ENCODE results near the gene KIRREL3.
A peak's percentile ranks its signal among the peaks of the same experiment; 100 is the strongest.

Gene KIRREL3

DNA sequence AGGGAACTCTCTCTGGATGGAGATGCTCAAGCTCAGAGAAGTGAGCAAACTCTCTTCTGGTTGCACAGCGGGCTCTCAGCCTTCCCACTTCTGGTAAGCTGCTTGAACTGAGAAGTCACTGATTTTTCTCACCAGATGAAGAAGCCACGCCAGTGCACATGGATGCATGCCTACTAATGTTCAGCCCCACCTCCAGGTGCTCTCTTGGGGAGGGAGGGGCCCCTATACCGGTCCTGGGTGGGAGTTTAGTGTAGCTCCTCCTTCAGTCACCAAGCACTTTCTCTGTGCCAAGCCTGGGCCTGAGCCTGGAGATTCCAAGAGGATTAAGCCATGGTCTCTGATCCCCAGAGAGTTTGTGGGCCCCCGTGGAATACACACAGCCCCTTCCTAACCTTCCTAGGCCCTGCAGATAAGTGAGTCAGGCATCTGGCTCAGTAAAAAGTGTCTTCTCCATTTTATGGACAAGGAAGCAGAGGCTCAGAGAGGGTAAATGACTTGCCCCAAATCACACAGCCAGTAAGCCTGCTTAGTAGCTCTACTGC is 502.9 kb downstream of the KIRREL3 start:
- Histone ChIP-seq H3K27me3 (ENCODE audit: low read depth) (peaks cover 17% of the 10 kb centered on the region), H3K36me3 (replicated peaks) (no peaks in the 10 kb centered on the region), H3K9me3 (no peaks in the 10 kb centered on the region), H3K4me1 (no peaks in the 10 kb centered on the region), H3K4me3 (no peak overlapping the region)
- in situ Hi-C loops (cut with MboI; ENCODE audit: low sequenced_read_pairs), result no loop called here
- no peak for DNase-seq (ENCODE audit: low spot score in 2 of 2)

DNA sequence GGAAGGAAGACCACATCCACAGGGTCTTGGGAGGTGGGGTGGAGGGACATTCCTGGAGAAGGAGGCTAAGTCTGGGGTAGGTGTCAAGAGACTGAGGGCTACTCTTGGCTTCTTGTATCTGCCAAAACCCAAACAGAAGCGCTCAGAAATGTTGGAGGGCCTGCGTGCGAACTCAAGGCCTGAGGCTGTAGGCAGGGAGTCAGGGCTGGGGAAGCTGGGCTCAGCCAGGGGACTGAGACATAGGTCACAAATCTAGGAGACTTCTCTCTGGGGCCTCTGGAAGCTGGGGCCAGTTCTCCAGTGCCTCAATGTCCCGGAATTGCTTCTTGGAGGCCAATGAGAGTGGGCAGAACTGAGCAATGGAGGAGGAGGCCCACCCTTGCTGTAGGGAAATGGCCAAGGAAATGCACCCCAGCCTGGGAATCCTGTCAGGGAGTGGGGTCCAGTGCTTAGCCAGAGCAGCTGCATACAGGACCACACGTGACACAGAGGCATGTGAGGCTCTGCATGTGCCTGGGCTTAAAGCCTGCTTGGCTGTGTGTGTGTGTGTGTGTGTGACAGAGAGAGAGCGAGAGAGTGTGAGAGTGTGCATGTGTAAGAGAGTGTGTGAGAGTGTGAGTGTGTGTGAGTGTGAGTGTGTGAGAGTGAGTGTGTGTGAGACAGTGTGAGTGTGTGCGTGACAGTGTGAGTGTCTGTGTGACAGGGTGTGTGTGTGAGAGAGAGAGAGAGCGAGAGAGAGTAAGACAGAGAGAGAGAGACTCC is 503.8 kb downstream of the KIRREL3 start:
- Histone ChIP-seq H3K9me3 (no peaks in the 10 kb centered on the region), H3K27me3 (ENCODE audit: low read depth) (peaks cover 17% of the 10 kb centered on the region), H3K36me3 (replicated peaks) (no peaks in the 10 kb centered on the region), H3K4me3 (no peak overlapping the region), H3K4me1 (no peaks in the 10 kb centered on the region)
- in situ Hi-C loops (cut with MboI; ENCODE audit: low sequenced_read_pairs), result no loop called here
- DNase-seq (ENCODE audit: low spot score in 2 of 2), result no peak

DNA sequence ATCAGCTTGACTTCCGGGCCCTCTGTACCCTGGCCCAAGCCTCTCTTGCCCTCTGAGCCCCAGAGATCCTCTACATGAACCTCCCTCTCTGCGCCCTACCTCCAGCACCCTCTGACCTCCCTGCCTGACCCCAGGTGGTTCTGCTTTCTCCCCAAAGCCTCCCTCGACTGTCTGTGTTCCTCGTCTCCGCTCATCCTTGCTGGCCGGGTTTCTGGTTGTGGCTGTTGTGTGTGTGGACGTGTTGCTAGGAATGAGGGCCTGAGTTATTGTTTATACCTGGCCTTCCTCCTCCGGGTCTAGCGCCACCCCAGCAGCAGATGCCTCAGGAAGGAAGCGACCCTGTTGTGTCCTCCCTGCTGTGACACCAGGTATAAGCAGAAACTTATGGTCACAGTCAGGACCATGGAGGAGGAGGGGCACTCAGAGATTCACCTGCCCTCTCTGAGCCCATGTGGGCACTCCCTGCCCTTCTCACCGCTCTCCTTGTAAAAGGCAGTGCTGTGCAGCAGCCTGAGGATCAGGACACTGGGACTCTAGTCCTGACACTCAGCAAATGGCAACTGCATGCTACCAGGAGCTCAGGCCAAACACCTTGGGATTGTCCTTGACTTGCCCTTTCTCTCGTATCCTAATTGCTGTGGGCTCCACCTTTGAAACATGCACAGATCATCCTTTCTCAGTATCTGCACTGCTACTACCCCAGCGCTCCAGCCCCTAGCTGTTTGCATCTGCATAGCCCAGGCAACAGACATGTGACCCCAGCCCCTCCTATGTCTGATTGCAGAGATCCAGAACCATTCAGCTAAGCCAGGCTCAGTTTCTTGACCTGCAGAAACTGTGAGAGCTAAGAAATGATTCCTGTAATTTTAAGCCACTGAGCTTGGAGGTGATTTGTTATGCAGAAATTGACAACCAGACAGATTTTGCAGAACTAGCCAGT is 505.0 kb downstream of the KIRREL3 start:
- Histone ChIP-seq H3K36me3 (replicated peaks) (no peaks in the 10 kb centered on the region), H3K4me1 (no peaks in the 10 kb centered on the region), H3K9me3 (no peaks in the 10 kb centered on the region), H3K27me3 (ENCODE audit: low read depth) (peaks cover 17% of the 10 kb centered on the region), H3K4me3 (no peak overlapping the region)
- no peak for DNase-seq (ENCODE audit: low spot score in 2 of 2)
- in situ Hi-C loops (cut with MboI; ENCODE audit: low sequenced_read_pairs), result no loop called here

DNA sequence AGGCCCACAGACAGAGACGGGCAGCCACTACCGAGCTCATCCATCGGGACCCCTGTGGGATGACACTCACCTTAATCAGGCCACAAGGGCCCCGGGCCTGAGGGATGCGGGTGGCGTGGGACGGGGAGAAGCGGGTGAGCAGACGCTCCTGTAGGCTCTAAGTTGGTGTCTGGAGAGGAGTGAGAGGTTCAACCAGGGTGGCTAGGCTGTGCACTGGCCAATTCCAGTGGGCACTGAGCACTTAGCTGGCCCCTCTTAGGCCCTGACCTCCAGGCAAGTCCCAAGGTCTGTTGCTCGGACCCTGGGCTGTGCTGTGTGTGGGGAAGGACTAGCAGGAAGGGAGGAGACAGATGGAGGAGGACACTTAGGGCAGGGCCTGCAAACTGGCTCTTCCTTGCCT is 505.7 kb downstream of the KIRREL3 start:
- in situ Hi-C loops (cut with MboI; ENCODE audit: low sequenced_read_pairs), result no loop called here
- no peaks in the 10 kb centered on the region for H3K36me3 ChIP-seq (replicated peaks)
- DNase-seq (ENCODE audit: low spot score in 2 of 2), result no peak
- H3K27me3 ChIP-seq (ENCODE audit: low read depth), result peaks cover 13% of the 10 kb centered on the region
- H3K4me3 ChIP-seq, result no peak overlapping the region
- no peaks in the 10 kb centered on the region for H3K9me3 ChIP-seq
- peaks cover 4% of the 10 kb centered on the region for H3K4me1 ChIP-seq

- DNase-seq (ENCODE audit: low spot score in 2 of 2), result no peak
- peaks cover 6% of the 10 kb centered on the region for H3K4me1 ChIP-seq
These were observed 508.1 kb downstream of the KIRREL3 start for GRCh38 chr11:126492331-126493082.

GRCh38 chr11:126491092-126491491 is 509.5 kb downstream of the KIRREL3 start:
- H3K9me3 ChIP-seq, result no peaks in the 10 kb centered on the region
- H3K4me1 ChIP-seq, result peaks cover 6% of the 10 kb centered on the region
- H3K36me3 ChIP-seq (replicated peaks), result no peaks in the 10 kb centered on the region
- DNase-seq (ENCODE audit: low spot score in 2 of 2), result no peak
- no peaks in the 10 kb centered on the region for H3K27me3 ChIP-seq (ENCODE audit: low read depth)
- in situ Hi-C loops (cut with MboI; ENCODE audit: low sequenced_read_pairs), result no loop called here
- H3K4me3 ChIP-seq, result no peak overlapping the region

More at GRCh38 chr11:126492331-126493082, 508.1 kb downstream of the KIRREL3 start:
- no peaks in the 10 kb centered on the region for H3K36me3 ChIP-seq (replicated peaks)
- in situ Hi-C loops (cut with MboI; ENCODE audit: low sequenced_read_pairs), result no loop called here
- no peaks in the 10 kb centered on the region for H3K27me3 ChIP-seq (ENCODE audit: low read depth)
- no peak overlapping the region for H3K4me3 ChIP-seq
- no peaks in the 10 kb centered on the region for H3K9me3 ChIP-seq

- peaks cover 6% of the 10 kb centered on the region for H3K4me1 ChIP-seq
- in situ Hi-C loops (cut with MboI; ENCODE audit: low sequenced_read_pairs), result no loop called here
- no peaks in the 10 kb centered on the region for H3K36me3 ChIP-seq (replicated peaks)
- no peak overlapping the region for H3K4me3 ChIP-seq
- no peaks in the 10 kb centered on the region for H3K27me3 ChIP-seq (ENCODE audit: low read depth)
- DNase-seq (ENCODE audit: low spot score in 2 of 2), result peak; percentile 24 to 36
- no peaks in the 10 kb centered on the region for H3K9me3 ChIP-seq
These were observed 510.5 kb downstream of the KIRREL3 start for GRCh38 chr11:126489836-126490660.

DNA sequence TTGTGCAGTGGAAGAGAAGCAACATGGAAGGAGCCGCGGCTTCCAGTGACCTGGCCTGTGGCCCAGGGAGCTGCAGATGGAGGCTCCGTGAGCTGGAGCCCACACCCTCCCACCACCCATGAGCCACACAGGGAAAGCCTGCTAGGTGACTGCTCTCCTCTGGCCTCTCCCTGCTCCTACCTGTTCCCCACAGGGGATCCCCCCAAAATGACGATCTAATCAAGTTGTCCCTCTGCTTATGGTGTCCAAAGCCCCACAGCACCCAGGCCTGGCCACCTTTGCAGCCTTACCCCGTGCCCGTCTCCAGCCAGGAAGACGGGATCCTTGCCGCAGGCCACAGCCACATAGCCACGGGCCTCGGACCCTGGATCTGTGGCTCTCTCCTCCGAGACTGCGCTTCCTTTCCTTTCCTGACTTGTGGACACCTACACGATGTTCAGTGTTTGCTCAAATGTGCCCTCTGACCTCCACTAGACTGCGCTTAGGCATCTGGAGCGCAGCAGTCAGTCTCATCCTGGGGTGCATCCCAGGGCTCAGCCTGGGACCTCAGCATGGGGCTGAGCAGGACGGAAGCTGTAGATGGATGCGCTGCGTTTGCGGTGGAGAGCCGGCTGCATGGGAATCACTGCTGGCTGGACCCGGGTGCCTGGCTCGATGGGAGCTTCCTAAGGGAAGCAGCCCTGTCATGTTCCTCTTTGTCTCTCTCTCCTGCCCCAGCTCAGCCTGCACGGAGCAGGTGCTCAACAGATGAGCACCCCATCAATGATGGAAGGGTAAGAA is 511.8 kb downstream of the KIRREL3 start:
- Histone ChIP-seq H3K36me3 (replicated peaks) (no peaks in the 10 kb centered on the region), H3K27me3 (ENCODE audit: low read depth) (no peaks in the 10 kb centered on the region), H3K4me1 (peaks cover 6% of the 10 kb centered on the region), H3K9me3 (no peaks in the 10 kb centered on the region), H3K4me3 (no peak overlapping the region)
- no peak for DNase-seq (ENCODE audit: low spot score in 2 of 2)
- in situ Hi-C loops (cut with MboI; ENCODE audit: low sequenced_read_pairs), result no loop called here

- peaks cover 6% of the 10 kb centered on the region for H3K4me1 ChIP-seq
- DNase-seq (ENCODE audit: low spot score in 2 of 2), result no peak
- H3K4me3 ChIP-seq, result no peak overlapping the region
- in situ Hi-C loops (cut with MboI; ENCODE audit: low sequenced_read_pairs), result no loop called here
- H3K27me3 ChIP-seq (ENCODE audit: low read depth), result no peaks in the 10 kb centered on the region
- H3K9me3 ChIP-seq, result no peaks in the 10 kb centered on the region
- H3K36me3 ChIP-seq (replicated peaks), result no peaks in the 10 kb centered on the region
These were observed 512.9 kb downstream of the KIRREL3 start for GRCh38 chr11:126487711-126488110.

GRCh38 chr11:126485986-126486635 is 514.5 kb downstream of the KIRREL3 start:
- no peak for DNase-seq (ENCODE audit: low spot score in 2 of 2)
- H3K9me3 ChIP-seq, result no peaks in the 10 kb centered on the region
- H3K4me3 ChIP-seq, result no peak overlapping the region
- no peaks in the 10 kb centered on the region for H3K36me3 ChIP-seq (replicated peaks)
- H3K27me3 ChIP-seq (ENCODE audit: low read depth), result no peaks in the 10 kb centered on the region
- in situ Hi-C loops (cut with MboI; ENCODE audit: low sequenced_read_pairs), result no loop called here
- peaks cover 6% of the 10 kb centered on the region for H3K4me1 ChIP-seq

DNA sequence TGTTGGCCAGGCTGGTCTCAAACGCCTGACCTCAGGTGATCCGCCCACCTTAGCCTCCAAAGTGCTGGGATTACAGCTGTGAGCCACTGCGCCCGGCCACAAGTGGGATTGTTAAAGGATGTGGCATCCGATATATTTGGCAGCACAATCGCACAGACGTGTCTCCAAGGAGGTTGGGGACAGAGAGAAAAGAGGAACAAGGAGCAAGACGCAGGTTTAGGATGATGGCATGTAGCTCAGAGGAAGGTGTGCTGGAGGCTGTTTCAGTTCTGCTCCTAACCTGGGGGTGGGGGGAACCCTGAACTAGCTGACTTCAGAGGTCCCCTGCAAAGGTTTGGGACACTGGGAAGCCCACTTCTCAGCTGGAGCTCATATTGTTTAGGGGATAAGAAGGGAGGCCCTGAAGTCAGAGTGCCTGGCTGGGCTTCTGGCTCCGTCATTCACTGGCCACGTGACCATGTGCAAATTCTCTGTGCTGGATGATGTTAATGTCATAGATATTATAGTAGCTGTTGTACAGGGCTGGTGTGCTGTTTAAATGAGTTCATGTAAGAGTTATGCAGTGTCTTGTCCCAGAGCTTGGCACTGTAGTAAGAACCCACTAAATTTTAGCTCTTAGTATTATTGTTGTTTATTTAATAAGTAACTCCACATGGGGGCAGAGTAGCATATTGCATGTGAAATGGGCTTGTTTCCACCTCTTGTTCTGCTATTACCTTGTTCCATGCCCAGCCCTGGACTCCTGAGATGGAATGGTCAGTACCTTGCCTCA is 515.4 kb downstream of the KIRREL3 start:
- Histone ChIP-seq H3K4me1 (peaks cover 8% of the 10 kb centered on the region), H3K27me3 (ENCODE audit: low read depth) (no peaks in the 10 kb centered on the region), H3K4me3 (no peak overlapping the region), H3K36me3 (replicated peaks) (no peaks in the 10 kb centered on the region), H3K9me3 (no peaks in the 10 kb centered on the region)
- no peak for DNase-seq (ENCODE audit: low spot score in 2 of 2)
- in situ Hi-C loops (cut with MboI; ENCODE audit: low sequenced_read_pairs), result no loop called here

Data from HAP-1 (cell line).